ENCODE results near the gene XXYLT1. TPM values are rescaled to one million over a fixed set of nuclear protein-coding genes. Genes with fewer than 3 reads are reported as not detected.

XXYLT1 gene
- total and polyA plus RNA-seq, 9 of the 15 experiments (the other 6 are each of a cell fraction or from before 2014, with no cell fraction given), result 1.9 to 18.9 (median 15.0) TPM

DNA sequence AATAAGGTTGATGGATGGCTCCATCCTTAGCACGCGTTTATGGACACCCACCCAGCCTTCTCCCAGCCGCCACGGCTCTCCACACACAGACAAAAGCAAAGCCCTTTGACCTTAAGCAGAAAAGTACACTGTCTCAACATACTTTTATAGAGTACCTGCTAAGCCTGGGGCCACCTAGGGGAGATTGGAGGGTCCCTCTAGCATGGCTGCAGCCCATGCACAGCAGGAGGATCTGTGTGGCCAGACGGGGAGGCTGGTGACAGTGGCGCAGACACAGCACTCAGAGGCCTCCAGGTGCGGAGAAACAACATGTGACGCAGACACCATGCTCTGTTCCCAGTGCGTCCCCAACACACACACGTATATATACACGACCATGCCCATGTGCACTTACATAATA, 174.9 kb downstream of the XXYLT1 start:
- Histone ChIP-seq H3K4me1 (replicated peaks in 1 of 2; ENCODE audit: control insufficient read depth in 2 of 2, insufficient read depth in 2 of 2, low read length in 2 of 2) (peaks cover 0 to 11% of the 10 kb centered on the region in 2 experiments; a peak in 2 of 5 replicates), H3K4me3 (no peak overlapping the region), H3K9me1 (ENCODE audit: control insufficient read depth, insufficient read depth, low read length) (no peaks in the 10 kb centered on the region), H3K9ac (ENCODE audit: insufficient read depth in 1 of 2, low read depth in 2 of 2, low read length in 2 of 2) (no peak overlapping the region), H3K79me2 (ENCODE audit: control insufficient read depth, insufficient read depth, low read length) (no peaks in the 10 kb centered on the region), H3K27me3 (ENCODE audit: control insufficient read depth in 2 of 2, insufficient read depth in 2 of 2, low read length in 2 of 2) (no peaks in the 10 kb centered on the region; a peak in 1 of 5 replicates), H3K36me3 (ENCODE audit: control insufficient read depth, insufficient read depth, low read length) (no peaks in the 10 kb centered on the region), H3K27ac (ENCODE audit: extremely low read depth, low read depth, low read length) (no peak overlapping the region), H3K4me2 (ENCODE audit: insufficient read depth, low read length) (no peak overlapping the region), H4K20me1 (replicated peaks; ENCODE audit: control insufficient read depth, insufficient read depth, low read length) (no peaks in the 10 kb centered on the region), H3K9me3 (replicated peaks; ENCODE audit: control insufficient read depth, insufficient read depth, low read depth, low read length) (no peaks in the 10 kb centered on the region), H2AFZ (ENCODE audit: low read depth, low read length) (no peak overlapping the region)
- in situ Hi-C loops (cut with MboI) (no loop called here), intact Hi-C loops (cut with micrococcal nuclease) (no loop called here)
- 74% methylated on average over 11 of the region's 11 CpGs for WGBS (ENCODE audit: insufficient coverage, low coverage, missing lambda C conversion rate)
- DNase-seq (ENCODE audit: extremely low read depth in 1 of 4, low spot score in 3 of 4) (no peak), FAIRE-seq (no peak), ATAC-seq (no peak)
- CTCF ChIA-PET (ENCODE audit: low intra/inter-chr PET ratio), result no interaction called here
- POLR2A ChIA-PET, result no interaction called here
- TF ChIP-seq, protein P1, sequence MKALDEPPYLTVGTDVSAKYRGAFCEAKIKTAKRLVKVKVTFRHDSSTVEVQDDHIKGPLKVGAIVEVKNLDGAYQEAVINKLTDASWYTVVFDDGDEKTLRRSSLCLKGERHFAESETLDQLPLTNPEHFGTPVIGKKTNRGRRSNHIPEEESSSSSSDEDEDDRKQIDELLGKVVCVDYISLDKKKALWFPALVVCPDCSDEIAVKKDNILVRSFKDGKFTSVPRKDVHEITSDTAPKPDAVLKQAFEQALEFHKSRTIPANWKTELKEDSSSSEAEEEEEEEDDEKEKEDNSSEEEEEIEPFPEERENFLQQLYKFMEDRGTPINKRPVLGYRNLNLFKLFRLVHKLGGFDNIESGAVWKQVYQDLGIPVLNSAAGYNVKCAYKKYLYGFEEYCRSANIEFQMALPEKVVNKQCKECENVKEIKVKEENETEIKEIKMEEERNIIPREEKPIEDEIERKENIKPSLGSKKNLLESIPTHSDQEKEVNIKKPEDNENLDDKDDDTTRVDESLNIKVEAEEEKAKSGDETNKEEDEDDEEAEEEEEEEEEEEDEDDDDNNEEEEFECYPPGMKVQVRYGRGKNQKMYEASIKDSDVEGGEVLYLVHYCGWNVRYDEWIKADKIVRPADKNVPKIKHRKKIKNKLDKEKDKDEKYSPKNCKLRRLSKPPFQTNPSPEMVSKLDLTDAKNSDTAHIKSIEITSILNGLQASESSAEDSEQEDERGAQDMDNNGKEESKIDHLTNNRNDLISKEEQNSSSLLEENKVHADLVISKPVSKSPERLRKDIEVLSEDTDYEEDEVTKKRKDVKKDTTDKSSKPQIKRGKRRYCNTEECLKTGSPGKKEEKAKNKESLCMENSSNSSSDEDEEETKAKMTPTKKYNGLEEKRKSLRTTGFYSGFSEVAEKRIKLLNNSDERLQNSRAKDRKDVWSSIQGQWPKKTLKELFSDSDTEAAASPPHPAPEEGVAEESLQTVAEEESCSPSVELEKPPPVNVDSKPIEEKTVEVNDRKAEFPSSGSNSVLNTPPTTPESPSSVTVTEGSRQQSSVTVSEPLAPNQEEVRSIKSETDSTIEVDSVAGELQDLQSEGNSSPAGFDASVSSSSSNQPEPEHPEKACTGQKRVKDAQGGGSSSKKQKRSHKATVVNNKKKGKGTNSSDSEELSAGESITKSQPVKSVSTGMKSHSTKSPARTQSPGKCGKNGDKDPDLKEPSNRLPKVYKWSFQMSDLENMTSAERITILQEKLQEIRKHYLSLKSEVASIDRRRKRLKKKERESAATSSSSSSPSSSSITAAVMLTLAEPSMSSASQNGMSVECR (CRISPR knock-in tag; IDR thresholded peaks at IDR 0.05), result no peak
- TF ChIP-seq KLF10 (CRISPR knock-in tag; IDR thresholded peaks at IDR 0.05), result no peak
- TF ChIP-seq, protein P2, sequence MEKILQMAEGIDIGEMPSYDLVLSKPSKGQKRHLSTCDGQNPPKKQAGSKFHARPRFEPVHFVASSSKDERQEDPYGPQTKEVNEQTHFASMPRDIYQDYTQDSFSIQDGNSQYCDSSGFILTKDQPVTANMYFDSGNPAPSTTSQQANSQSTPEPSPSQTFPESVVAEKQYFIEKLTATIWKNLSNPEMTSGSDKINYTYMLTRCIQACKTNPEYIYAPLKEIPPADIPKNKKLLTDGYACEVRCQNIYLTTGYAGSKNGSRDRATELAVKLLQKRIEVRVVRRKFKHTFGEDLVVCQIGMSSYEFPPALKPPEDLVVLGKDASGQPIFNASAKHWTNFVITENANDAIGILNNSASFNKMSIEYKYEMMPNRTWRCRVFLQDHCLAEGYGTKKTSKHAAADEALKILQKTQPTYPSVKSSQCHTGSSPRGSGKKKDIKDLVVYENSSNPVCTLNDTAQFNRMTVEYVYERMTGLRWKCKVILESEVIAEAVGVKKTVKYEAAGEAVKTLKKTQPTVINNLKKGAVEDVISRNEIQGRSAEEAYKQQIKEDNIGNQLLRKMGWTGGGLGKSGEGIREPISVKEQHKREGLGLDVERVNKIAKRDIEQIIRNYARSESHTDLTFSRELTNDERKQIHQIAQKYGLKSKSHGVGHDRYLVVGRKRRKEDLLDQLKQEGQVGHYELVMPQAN (IDR thresholded peaks at IDR 0.05; ENCODE audit: borderline replicate concordance), result no peak
- TF ChIP-seq RAD51 (IDR thresholded peaks at IDR 0.05; ENCODE audit: borderline replicate concordance, low read depth), result no peak
- TF ChIP-seq, protein P3, sequence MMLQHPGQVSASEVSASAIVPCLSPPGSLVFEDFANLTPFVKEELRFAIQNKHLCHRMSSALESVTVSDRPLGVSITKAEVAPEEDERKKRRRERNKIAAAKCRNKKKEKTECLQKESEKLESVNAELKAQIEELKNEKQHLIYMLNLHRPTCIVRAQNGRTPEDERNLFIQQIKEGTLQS (IDR thresholded peaks at IDR 0.05), result no peak
- TF ChIP-seq, protein P3 (CRISPR knock-in tag; conservative IDR thresholded peaks at IDR 0.05), result no peak
- no peak for TF ChIP-seq ZNF384 (IDR thresholded peaks at IDR 0.05; ENCODE audit: low read depth, low read length)
- TF ChIP-seq, protein P4, sequence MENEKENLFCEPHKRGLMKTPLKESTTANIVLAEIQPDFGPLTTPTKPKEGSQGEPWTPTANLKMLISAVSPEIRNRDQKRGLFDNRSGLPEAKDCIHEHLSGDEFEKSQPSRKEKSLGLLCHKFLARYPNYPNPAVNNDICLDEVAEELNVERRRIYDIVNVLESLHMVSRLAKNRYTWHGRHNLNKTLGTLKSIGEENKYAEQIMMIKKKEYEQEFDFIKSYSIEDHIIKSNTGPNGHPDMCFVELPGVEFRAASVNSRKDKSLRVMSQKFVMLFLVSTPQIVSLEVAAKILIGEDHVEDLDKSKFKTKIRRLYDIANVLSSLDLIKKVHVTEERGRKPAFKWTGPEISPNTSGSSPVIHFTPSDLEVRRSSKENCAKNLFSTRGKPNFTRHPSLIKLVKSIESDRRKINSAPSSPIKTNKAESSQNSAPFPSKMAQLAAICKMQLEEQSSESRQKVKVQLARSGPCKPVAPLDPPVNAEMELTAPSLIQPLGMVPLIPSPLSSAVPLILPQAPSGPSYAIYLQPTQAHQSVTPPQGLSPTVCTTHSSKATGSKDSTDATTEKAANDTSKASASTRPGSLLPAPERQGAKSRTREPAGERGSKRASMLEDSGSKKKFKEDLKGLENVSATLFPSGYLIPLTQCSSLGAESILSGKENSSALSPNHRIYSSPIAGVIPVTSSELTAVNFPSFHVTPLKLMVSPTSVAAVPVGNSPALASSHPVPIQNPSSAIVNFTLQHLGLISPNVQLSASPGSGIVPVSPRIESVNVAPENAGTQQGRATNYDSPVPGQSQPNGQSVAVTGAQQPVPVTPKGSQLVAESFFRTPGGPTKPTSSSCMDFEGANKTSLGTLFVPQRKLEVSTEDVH (IDR thresholded peaks at IDR 0.05; ENCODE audit: low read depth, partially characterized antibody), result no peak
- TF ChIP-seq ZNF699 (CRISPR knock-in tag; IDR thresholded peaks at IDR 0.05; ENCODE audit: insufficient replicate concordance), result no peak
- TF ChIP-seq MAZ (CRISPR knock-in tag; conservative IDR thresholded peaks at IDR 0.05 in 1 of 2, IDR thresholded peaks at IDR 0.05 in 1 of 2), result no peak
- TF ChIP-seq NFE2L1 (tag; IDR thresholded peaks at IDR 0.05; ENCODE audit: borderline replicate concordance, low read depth), result no peak
- TF ChIP-seq PRMT5 (CRISPR knock-in tag; IDR thresholded peaks at IDR 0.05), result no peak
- TF ChIP-seq ZC3H4 (CRISPR knock-in tag; IDR thresholded peaks at IDR 0.05; ENCODE audit: borderline replicate concordance), result no peak
- no TSS peak for BruUV-seq (replicated peaks)

Data from K562 (cell line).